PFSK-1 (cell line): Measurements from ENCODE around the gene ZNF831.

Experiments used
- FOXP2 ChIP-seq: optimal IDR thresholded peaks from 2 replicates; pipeline ENCODE3; 2011; ENCODE audit warnings: borderline replicate concordance, control low read depth, inconsistent platforms; ENCODE audit not compliant: insufficient read depth; ENCODE audit errors: extremely low read length, extremely low read depth
- POLR2AphosphoS5 ChIP-seq: IDR thresholded peaks from 2 replicates; pipeline ENCODE4 v1.6.1; 2012; ENCODE audit warnings: low read depth, mild to moderate bottlenecking, control low read depth, low read length, moderate library complexity
- SIN3A ChIP-seq: IDR thresholded peaks from 2 replicates; pipeline ENCODE4 v1.6.1; 2012; ENCODE audit warnings: mild to moderate bottlenecking, low read length, moderate library complexity, borderline replicate concordance; ENCODE audit not compliant: insufficient read depth
- TAF1 ChIP-seq: IDR thresholded peaks from 2 replicates; pipeline ENCODE4 v1.6.1; 2012; ENCODE audit warnings: low read length, control low read depth, borderline replicate concordance; ENCODE audit not compliant: insufficient read depth
- TF ChIP-seq, protein P1 (sequence below), 2 experiments: IDR thresholded peaks; 2 replicates each; pipeline versions ENCODE4 v1.6.1 to v1.8.0; 2011 to 2012; ENCODE audit warnings: low read depth in 2 of 2, low read length in 2 of 2, control low read depth in 1 of 2, inconsistent platforms in 1 of 2, mild to moderate bottlenecking in 1 of 2, moderate library complexity in 1 of 2; ENCODE audit not compliant: insufficient read depth in 1 of 2

DNA sequence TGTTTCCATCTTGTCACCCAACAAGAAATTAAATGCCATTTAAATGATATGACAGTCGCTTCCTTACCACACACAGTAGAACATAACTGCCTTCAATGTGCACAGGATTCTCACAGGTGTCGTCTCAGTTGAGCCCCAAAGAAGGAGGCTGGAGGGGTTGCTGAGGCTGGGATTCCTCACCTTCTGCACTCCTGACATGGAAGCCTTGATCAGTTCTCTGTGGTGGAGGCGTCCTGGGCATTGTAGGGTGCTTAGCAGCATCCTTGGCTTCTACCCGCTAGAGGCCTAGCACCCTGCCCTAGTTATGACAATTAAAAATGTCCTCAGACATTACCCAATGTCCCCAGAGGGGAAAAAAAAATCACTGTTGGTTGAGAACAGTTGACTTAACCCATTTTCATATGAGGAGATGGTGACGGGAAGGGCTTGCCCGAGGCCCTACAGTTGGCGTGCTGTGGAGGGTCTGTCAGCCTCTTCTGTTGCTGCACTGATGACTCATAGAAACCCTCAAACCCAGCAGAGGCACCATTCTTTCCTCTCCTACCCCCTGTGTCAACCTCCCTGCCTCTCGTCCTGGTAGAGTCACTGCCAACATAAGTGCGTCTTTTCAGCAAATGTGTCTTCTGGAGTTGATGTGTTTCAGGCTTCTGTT, 19.3 kb upstream of the ZNF831 start:
- TF ChIP-seq, protein P1, sequence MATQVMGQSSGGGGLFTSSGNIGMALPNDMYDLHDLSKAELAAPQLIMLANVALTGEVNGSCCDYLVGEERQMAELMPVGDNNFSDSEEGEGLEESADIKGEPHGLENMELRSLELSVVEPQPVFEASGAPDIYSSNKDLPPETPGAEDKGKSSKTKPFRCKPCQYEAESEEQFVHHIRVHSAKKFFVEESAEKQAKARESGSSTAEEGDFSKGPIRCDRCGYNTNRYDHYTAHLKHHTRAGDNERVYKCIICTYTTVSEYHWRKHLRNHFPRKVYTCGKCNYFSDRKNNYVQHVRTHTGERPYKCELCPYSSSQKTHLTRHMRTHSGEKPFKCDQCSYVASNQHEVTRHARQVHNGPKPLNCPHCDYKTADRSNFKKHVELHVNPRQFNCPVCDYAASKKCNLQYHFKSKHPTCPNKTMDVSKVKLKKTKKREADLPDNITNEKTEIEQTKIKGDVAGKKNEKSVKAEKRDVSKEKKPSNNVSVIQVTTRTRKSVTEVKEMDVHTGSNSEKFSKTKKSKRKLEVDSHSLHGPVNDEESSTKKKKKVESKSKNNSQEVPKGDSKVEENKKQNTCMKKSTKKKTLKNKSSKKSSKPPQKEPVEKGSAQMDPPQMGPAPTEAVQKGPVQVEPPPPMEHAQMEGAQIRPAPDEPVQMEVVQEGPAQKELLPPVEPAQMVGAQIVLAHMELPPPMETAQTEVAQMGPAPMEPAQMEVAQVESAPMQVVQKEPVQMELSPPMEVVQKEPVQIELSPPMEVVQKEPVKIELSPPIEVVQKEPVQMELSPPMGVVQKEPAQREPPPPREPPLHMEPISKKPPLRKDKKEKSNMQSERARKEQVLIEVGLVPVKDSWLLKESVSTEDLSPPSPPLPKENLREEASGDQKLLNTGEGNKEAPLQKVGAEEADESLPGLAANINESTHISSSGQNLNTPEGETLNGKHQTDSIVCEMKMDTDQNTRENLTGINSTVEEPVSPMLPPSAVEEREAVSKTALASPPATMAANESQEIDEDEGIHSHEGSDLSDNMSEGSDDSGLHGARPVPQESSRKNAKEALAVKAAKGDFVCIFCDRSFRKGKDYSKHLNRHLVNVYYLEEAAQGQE (IDR thresholded peaks at IDR 0.05; ENCODE audit: insufficient read depth in 1 of 2, low read depth in 2 of 2, low read length in 2 of 2), result no peak
- TF ChIP-seq FOXP2 (no peak), SIN3A (no peak), POLR2AphosphoS5 (no peak), TAF1 (no peak)
